Measurements from ENCODE around the gene TMEM53. TPM values are rescaled to one million over a fixed set of nuclear protein-coding genes. Genes with fewer than 3 reads are reported as not detected.

Gene TMEM53
- total and polyA plus RNA-seq, 2 of the 8 experiments (the other 6 are each of a cell fraction or from before 2014, with no cell fraction given), result 6.7 to 27.9 TPM

- TF ChIP-seq, protein P1, sequence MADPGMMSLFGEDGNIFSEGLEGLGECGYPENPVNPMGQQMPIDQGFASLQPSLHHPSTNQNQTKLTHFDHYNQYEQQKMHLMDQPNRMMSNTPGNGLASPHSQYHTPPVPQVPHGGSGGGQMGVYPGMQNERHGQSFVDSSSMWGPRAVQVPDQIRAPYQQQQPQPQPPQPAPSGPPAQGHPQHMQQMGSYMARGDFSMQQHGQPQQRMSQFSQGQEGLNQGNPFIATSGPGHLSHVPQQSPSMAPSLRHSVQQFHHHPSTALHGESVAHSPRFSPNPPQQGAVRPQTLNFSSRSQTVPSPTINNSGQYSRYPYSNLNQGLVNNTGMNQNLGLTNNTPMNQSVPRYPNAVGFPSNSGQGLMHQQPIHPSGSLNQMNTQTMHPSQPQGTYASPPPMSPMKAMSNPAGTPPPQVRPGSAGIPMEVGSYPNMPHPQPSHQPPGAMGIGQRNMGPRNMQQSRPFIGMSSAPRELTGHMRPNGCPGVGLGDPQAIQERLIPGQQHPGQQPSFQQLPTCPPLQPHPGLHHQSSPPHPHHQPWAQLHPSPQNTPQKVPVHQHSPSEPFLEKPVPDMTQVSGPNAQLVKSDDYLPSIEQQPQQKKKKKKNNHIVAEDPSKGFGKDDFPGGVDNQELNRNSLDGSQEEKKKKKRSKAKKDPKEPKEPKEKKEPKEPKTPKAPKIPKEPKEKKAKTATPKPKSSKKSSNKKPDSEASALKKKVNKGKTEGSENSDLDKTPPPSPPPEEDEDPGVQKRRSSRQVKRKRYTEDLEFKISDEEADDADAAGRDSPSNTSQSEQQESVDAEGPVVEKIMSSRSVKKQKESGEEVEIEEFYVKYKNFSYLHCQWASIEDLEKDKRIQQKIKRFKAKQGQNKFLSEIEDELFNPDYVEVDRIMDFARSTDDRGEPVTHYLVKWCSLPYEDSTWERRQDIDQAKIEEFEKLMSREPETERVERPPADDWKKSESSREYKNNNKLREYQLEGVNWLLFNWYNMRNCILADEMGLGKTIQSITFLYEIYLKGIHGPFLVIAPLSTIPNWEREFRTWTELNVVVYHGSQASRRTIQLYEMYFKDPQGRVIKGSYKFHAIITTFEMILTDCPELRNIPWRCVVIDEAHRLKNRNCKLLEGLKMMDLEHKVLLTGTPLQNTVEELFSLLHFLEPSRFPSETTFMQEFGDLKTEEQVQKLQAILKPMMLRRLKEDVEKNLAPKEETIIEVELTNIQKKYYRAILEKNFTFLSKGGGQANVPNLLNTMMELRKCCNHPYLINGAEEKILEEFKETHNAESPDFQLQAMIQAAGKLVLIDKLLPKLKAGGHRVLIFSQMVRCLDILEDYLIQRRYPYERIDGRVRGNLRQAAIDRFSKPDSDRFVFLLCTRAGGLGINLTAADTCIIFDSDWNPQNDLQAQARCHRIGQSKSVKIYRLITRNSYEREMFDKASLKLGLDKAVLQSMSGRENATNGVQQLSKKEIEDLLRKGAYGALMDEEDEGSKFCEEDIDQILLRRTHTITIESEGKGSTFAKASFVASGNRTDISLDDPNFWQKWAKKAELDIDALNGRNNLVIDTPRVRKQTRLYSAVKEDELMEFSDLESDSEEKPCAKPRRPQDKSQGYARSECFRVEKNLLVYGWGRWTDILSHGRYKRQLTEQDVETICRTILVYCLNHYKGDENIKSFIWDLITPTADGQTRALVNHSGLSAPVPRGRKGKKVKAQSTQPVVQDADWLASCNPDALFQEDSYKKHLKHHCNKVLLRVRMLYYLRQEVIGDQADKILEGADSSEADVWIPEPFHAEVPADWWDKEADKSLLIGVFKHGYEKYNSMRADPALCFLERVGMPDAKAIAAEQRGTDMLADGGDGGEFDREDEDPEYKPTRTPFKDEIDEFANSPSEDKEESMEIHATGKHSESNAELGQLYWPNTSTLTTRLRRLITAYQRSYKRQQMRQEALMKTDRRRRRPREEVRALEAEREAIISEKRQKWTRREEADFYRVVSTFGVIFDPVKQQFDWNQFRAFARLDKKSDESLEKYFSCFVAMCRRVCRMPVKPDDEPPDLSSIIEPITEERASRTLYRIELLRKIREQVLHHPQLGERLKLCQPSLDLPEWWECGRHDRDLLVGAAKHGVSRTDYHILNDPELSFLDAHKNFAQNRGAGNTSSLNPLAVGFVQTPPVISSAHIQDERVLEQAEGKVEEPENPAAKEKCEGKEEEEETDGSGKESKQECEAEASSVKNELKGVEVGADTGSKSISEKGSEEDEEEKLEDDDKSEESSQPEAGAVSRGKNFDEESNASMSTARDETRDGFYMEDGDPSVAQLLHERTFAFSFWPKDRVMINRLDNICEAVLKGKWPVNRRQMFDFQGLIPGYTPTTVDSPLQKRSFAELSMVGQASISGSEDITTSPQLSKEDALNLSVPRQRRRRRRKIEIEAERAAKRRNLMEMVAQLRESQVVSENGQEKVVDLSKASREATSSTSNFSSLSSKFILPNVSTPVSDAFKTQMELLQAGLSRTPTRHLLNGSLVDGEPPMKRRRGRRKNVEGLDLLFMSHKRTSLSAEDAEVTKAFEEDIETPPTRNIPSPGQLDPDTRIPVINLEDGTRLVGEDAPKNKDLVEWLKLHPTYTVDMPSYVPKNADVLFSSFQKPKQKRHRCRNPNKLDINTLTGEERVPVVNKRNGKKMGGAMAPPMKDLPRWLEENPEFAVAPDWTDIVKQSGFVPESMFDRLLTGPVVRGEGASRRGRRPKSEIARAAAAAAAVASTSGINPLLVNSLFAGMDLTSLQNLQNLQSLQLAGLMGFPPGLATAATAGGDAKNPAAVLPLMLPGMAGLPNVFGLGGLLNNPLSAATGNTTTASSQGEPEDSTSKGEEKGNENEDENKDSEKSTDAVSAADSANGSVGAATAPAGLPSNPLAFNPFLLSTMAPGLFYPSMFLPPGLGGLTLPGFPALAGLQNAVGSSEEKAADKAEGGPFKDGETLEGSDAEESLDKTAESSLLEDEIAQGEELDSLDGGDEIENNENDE (IDR thresholded peaks at IDR 0.05; ENCODE audit: insufficient replicate concordance, low read length), result no peak
These were observed 32.9 kb downstream of the TMEM53 start (continued) for GRCh38 chr1:44641126-44642102.

All from H1 (cell line).